GM20000 (cell line): ENCODE measurements around the gene ZNF888.
A peak's percentile ranks its signal among the peaks of the same experiment; 100 is the strongest.
"Not testable (repeated sequence)": the region's sequence is repeated elsewhere in the genome, so short reads cannot be mapped to it uniquely, and the experiment has no call there.

Experiments
- DNase-seq: peaks from one replicate; pipeline ENCODE4 v3.0.0; 2012; ENCODE audit warnings: low spot score
- CTCF ChIP-seq: IDR thresholded peaks from 2 replicates; pipeline ENCODE4 v1.5.1; 2012; ENCODE audit warnings: mild to moderate bottlenecking, control low read depth; ENCODE audit errors: extremely low read depth, missing control alignments

ZNF888 gene

GRCh38 chr19:52898101-52898500, 25.1 kb downstream of the ZNF888 start:
- DNase-seq, result no peak
- TF ChIP-seq CTCF, result no peak

- TF ChIP-seq CTCF, result no peak
Observed at GRCh38 chr19:52897138-52897935, 25.9 kb downstream of the ZNF888 start, which contains the start of gene ZNF320. Gene ZNF320, minus strand, starts transcription at chr19:52897635. Its CDS starts 7,380 bp downstream, at chr19:52890255.

GRCh38 chr19:52896431-52897137, 26.6 kb downstream of the ZNF888 start:
- peak; percentile 6 for DNase-seq
- no peak for TF ChIP-seq CTCF

More at GRCh38 chr19:52897138-52897935, 25.9 kb downstream of the ZNF888 start, which contains the start of gene ZNF320:
- DNase-seq, result peak; percentile 93

GRCh38 chr19:52891336-52891735, 31.9 kb downstream of the ZNF888 start:
- no peak for TF ChIP-seq CTCF

GRCh38 chr19:52889931-52890330, 33.3 kb downstream of the ZNF888 start:
- TF ChIP-seq CTCF, result no peak
- DNase-seq, result no peak

More at GRCh38 chr19:52891336-52891735, 31.9 kb downstream of the ZNF888 start:
- DNase-seq, result no peak

GRCh38 chr19:52889076-52889475, 34.2 kb downstream of the ZNF888 start:
- no peak for DNase-seq
- no peak for TF ChIP-seq CTCF

GRCh38 chr19:52880895-52881389, 42.3 kb downstream of the ZNF888 start:
- TF ChIP-seq CTCF, result no peak
- no peak for DNase-seq

GRCh38 chr19:52872996-52873395, 50.2 kb downstream of the ZNF888 start:
- DNase-seq, result not testable (repeated sequence)
